Ishikawa (cell line): Measurements from ENCODE around the gene LSMEM2.

Experiments used
- CEBPB ChIP-seq: IDR thresholded peaks from 2 replicates; pipeline ENCODE4 v1.6.1; 2012
- CREB1 ChIP-seq: IDR thresholded peaks from 2 replicates; pipeline ENCODE4 v1.6.1; 2012; ENCODE audit warnings: low read depth
- EGR1 ChIP-seq: IDR thresholded peaks from 2 replicates; pipeline ENCODE4 v1.6.1; 2012
- EP300 ChIP-seq: IDR thresholded peaks from 2 replicates; pipeline ENCODE4 v1.6.1; 2012; ENCODE audit warnings: borderline replicate concordance
- FOXM1 ChIP-seq: IDR thresholded peaks from 2 replicates; pipeline ENCODE4 v1.6.1; 2012; ENCODE audit warnings: low read depth, borderline replicate concordance
- NFIC ChIP-seq: IDR thresholded peaks from 2 replicates; pipeline ENCODE4 v1.6.1; 2012
- RAD21 ChIP-seq: IDR thresholded peaks from 2 replicates; pipeline ENCODE4 v1.6.1; 2012; ENCODE audit warnings: low read depth
- TAF1 ChIP-seq: IDR thresholded peaks from 2 replicates; pipeline ENCODE4 v1.6.1; 2012; ENCODE audit warnings: low read depth, mild to moderate bottlenecking
- TCF12 ChIP-seq: IDR thresholded peaks from 2 replicates; pipeline ENCODE4 v1.6.1; 2012; ENCODE audit warnings: low read depth
- TEAD4 ChIP-seq: IDR thresholded peaks from 2 replicates; pipeline ENCODE4 v1.6.1; 2012
- YY1 ChIP-seq: IDR thresholded peaks from 2 replicates; pipeline ENCODE4 v1.6.1; 2012; ENCODE audit warnings: low read depth
- ZBTB7A ChIP-seq: IDR thresholded peaks from 2 replicates; pipeline ENCODE4 v1.6.1; 2012; ENCODE audit warnings: low read depth
- TF ChIP-seq, protein P1 (sequence below): IDR thresholded peaks from 2 replicates; pipeline ENCODE4 v1.6.1; 2012
- TF ChIP-seq, protein P2 (sequence below): IDR thresholded peaks from 2 replicates; pipeline ENCODE4 v1.6.1; 2012; ENCODE audit warnings: low read depth, mild to moderate bottlenecking
- TF ChIP-seq, protein P3 (sequence below): IDR thresholded peaks from 2 replicates; pipeline ENCODE4 v1.6.1; 2012

Gene LSMEM2

DNA sequence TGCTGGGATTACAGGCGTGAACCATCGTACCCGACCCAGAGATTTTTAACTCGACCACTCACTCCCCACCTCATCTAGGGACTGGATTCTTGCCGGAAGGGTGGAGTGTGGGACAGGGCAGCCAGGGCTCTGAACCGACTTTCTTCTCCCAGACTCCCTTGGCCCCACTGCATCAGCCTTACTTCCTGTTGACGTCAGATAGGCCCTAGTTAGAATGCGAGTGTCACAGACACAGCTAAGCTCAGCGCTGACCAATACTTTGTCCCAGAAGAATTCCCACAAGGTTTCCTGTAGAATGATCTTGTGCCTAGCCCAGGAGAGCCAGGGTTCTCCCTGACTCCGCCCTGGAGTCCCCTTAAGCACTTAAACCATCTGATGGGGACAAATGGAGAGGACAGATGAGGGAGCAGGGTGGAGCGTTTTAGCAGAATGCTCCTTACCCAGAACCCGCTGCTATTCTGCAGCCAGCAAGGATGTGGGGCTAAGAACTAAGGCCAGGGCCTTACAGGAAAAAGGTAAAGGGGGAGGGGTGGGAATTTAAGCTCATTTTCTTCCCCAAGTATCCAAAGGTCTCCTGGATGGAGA, 54.9 kb downstream of the LSMEM2 start:
- no peak for TF ChIP-seq TCF12
- no peak for TF ChIP-seq ZBTB7A
- TF ChIP-seq, protein P1, sequence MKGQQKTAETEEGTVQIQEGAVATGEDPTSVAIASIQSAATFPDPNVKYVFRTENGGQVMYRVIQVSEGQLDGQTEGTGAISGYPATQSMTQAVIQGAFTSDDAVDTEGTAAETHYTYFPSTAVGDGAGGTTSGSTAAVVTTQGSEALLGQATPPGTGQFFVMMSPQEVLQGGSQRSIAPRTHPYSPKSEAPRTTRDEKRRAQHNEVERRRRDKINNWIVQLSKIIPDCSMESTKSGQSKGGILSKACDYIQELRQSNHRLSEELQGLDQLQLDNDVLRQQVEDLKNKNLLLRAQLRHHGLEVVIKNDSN, result no peak
- TF ChIP-seq EP300, result no peak
- no peak for TF ChIP-seq TEAD4
- no peak for TF ChIP-seq RAD21
- no peak for TF ChIP-seq CREB1
- TF ChIP-seq NFIC, result no peak

DNA sequence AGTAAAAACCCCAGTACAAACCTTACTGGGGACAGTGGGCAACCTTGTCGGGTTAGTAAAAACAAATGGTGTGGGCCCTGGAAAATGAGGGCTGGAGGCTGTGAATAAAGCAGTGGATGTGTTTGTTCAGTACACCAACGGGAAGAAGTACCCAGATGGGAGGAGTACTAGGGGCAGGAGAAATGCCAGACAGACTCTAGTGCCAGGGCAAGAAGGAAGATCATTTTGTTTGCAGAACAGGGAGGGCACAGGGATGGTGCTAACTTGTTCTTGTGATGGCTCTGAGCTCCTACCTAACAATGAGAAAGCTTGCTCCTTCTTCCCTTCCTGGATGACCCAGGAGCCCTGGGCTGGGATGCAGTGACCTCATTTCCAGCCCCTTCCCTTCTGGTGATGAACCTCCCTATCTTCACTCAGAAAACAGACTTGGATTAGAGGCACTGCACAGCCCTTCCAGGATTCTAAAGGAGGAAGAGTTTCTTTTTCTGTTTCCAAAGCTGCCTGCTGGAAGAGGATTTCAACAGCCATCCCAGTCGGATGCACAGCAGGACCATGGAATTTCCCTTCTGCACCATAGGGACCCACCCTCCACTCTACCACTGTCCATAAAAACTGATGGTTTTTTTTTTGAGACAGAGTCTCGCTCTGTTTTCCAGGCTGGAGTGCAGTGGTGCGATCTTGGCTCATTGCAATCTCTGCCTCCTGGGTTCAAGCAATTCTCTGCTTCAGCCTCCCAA, 55.6 kb downstream of the LSMEM2 start:
- TF ChIP-seq EP300, result no peak
- no peak for TF ChIP-seq CEBPB
- no peak for TF ChIP-seq YY1
- no peak for TF ChIP-seq CREB1
- no peak for TF ChIP-seq TCF12
- TF ChIP-seq, protein P1, result no peak
- TF ChIP-seq ZBTB7A, result no peak
- TF ChIP-seq NFIC, result no peak
- TF ChIP-seq TEAD4, result no peak
- TF ChIP-seq RAD21, result no peak
- no peak for TF ChIP-seq FOXM1
- no peak for TF ChIP-seq TAF1
- TF ChIP-seq, protein P2, sequence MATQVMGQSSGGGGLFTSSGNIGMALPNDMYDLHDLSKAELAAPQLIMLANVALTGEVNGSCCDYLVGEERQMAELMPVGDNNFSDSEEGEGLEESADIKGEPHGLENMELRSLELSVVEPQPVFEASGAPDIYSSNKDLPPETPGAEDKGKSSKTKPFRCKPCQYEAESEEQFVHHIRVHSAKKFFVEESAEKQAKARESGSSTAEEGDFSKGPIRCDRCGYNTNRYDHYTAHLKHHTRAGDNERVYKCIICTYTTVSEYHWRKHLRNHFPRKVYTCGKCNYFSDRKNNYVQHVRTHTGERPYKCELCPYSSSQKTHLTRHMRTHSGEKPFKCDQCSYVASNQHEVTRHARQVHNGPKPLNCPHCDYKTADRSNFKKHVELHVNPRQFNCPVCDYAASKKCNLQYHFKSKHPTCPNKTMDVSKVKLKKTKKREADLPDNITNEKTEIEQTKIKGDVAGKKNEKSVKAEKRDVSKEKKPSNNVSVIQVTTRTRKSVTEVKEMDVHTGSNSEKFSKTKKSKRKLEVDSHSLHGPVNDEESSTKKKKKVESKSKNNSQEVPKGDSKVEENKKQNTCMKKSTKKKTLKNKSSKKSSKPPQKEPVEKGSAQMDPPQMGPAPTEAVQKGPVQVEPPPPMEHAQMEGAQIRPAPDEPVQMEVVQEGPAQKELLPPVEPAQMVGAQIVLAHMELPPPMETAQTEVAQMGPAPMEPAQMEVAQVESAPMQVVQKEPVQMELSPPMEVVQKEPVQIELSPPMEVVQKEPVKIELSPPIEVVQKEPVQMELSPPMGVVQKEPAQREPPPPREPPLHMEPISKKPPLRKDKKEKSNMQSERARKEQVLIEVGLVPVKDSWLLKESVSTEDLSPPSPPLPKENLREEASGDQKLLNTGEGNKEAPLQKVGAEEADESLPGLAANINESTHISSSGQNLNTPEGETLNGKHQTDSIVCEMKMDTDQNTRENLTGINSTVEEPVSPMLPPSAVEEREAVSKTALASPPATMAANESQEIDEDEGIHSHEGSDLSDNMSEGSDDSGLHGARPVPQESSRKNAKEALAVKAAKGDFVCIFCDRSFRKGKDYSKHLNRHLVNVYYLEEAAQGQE, result no peak
- TF ChIP-seq EGR1, result no peak
- TF ChIP-seq, protein P3, sequence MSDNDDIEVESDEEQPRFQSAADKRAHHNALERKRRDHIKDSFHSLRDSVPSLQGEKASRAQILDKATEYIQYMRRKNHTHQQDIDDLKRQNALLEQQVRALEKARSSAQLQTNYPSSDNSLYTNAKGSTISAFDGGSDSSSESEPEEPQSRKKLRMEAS, result no peak

DNA sequence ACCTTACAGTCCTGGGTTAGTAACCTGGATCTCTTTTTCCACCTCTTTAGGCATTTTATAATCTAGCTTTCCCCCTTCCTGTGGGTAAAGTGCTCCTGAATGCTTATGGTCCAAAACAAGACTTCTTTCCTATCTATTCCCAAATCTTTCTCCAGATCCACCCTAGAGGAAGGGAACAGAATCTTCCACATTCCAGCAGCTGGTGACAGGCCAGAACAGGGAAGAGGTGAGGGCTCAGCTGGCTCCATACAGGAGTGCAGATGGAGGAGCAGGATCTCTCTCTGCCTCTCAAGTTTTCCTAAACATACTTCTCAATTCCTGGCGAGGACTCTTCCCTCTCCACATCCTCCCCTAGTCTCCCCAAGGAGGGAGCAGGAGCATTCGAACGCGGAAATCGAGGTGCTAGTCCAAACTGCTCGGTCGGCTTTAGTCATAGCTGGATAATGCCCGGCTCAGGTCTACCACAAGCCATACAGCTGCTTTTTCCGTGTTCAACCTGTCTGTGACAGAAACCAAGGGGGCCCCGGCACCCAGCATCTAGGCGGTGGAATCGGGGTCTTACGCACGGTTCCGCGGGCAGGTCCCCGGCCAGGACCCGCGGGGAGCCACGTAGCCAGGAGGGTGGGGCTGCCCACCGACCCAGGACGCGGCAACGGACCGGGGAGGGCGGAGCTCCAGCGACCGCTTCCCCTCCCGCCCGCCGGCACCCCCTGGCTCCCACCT, 57.7 kb downstream of the LSMEM2 start:
- TF ChIP-seq EGR1 (no peak), FOXM1 (no peak), NFIC (no peak), ZBTB7A (no peak), CREB1 (no peak), CEBPB (no peak; the same call in 1 of the 2 replicates), TAF1 (no peak), TCF12 (no peak; the same call in 1 of the 2 replicates), YY1 (no peak), TEAD4 (no peak), RAD21 (no peak), EP300 (no peak)
- TF ChIP-seq, protein P1, result no peak
- TF ChIP-seq, protein P2, result no peak
- TF ChIP-seq, protein P3, result no peak

DNA sequence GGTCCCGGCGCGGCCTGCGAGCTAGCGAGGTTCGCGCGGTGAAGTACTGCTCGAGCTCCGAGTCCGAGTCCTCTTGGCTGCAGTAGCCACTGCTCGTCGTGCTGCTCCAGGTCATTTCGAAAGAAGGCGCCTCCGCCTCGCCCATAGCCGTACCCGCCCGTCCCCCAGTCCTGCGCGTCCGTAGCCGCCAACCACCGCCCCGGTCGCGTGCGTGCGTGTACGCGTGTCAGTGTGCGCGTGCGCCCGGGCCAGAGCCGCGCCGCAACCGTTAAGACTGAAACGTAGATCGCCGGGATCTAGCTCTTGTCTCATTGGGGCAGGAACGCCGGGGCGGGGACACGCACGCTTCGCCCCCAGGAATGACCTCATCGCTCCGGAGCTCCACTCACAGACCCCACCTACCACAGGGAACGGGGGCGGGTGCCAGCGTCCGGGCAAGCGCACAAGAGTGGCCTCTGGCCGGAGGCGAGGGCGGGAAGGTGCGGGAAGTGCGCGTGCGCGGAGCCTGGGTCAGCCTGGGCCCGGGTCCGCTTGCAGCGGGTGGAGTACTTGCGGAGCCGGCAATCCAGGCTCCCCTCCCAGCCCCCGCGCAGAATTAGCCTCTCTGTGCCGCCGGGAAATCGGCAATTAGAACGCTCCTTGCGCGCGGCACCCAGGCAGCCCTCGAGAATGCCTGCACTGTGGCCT, 58.4 kb downstream of the LSMEM2 start:
- no peak; the same call in 1 of the 2 replicates for TF ChIP-seq TCF12
- TF ChIP-seq NFIC, result 0 out of 2 replicates have a peak, but pooled peaks have one; percentile 10
- TF ChIP-seq TEAD4, result 0 out of 2 replicates have a peak, but pooled peaks have one; percentile 7
- TF ChIP-seq ZBTB7A, result peak; percentile 28; the same call in 1 of the 2 replicates
- TF ChIP-seq FOXM1, result 0 out of 2 replicates have a peak, but pooled peaks have one; percentile 18
- TF ChIP-seq, protein P3, result peak; percentile 94
- TF ChIP-seq, protein P2, result no peak
- TF ChIP-seq, protein P1, result no peak
- TF ChIP-seq EGR1, result peak; percentile 87
- peak; percentile 73 for TF ChIP-seq TAF1
- no peak; the same call in none of the 2 replicates for TF ChIP-seq CREB1
